Measurements from ENCODE around the gene GOLIM4.

The GOLIM4 gene

GRCh38 chr3:168090306-168091085 lies 5.2 kb downstream of the GOLIM4 start:
- no peak overlapping the region for H3K27ac Mint-ChIP-seq

GRCh38 chr3:168089179-168089771 lies 6.4 kb downstream of the GOLIM4 start:
- Mint-ChIP-seq H3K9me3 (ENCODE audit: low read depth) (no peaks in the 10 kb centered on the region), H3K36me3 (no peaks in the 10 kb centered on the region), H3K27me3 (peaks cover 32% of the 10 kb centered on the region), H3K4me1 (ENCODE audit: low read depth) (peaks cover 4% of the 10 kb centered on the region), H3K27ac (no peak overlapping the region), H3K4me3 (no peak overlapping the region)

More at GRCh38 chr3:168090306-168091085, 5.2 kb downstream of the GOLIM4 start:
- no peaks in the 10 kb centered on the region for H3K36me3 Mint-ChIP-seq
- H3K9me3 Mint-ChIP-seq (ENCODE audit: low read depth) = no peaks in the 10 kb centered on the region
- no peak overlapping the region for H3K4me3 Mint-ChIP-seq
- peaks cover 34% of the 10 kb centered on the region for H3K27me3 Mint-ChIP-seq
- H3K4me1 Mint-ChIP-seq (ENCODE audit: low read depth) = peaks cover 8% of the 10 kb centered on the region

GRCh38 chr3:168088106-168088720 lies 7.5 kb downstream of the GOLIM4 start:
- no peak overlapping the region for H3K27ac Mint-ChIP-seq
- peaks cover 3% of the 10 kb centered on the region for H3K4me1 Mint-ChIP-seq (ENCODE audit: low read depth)
- H3K27me3 Mint-ChIP-seq = peaks cover 25% of the 10 kb centered on the region
- H3K4me3 Mint-ChIP-seq = no peak overlapping the region
- no peaks in the 10 kb centered on the region for H3K9me3 Mint-ChIP-seq (ENCODE audit: low read depth)
- H3K36me3 Mint-ChIP-seq = no peaks in the 10 kb centered on the region

GRCh38 chr3:168087539-168087938 lies 8.2 kb downstream of the GOLIM4 start:
- Mint-ChIP-seq H3K27me3 (peaks cover 19% of the 10 kb centered on the region), H3K4me3 (no peak overlapping the region), H3K9me3 (ENCODE audit: low read depth) (no peaks in the 10 kb centered on the region), H3K36me3 (no peaks in the 10 kb centered on the region), H3K27ac (no peak overlapping the region), H3K4me1 (ENCODE audit: low read depth) (peaks cover 3% of the 10 kb centered on the region)

- no peak overlapping the region for H3K27ac Mint-ChIP-seq
- H3K4me1 Mint-ChIP-seq (ENCODE audit: low read depth) = peaks cover 3% of the 10 kb centered on the region
- peaks cover 13% of the 10 kb centered on the region for H3K27me3 Mint-ChIP-seq
- H3K9me3 Mint-ChIP-seq (ENCODE audit: low read depth) = no peaks in the 10 kb centered on the region
- no peak overlapping the region for H3K4me3 Mint-ChIP-seq
- no peaks in the 10 kb centered on the region for H3K36me3 Mint-ChIP-seq
These were observed 9.0 kb downstream of the GOLIM4 start for GRCh38 chr3:168086541-168087260.

- peaks cover 3% of the 10 kb centered on the region for H3K4me1 Mint-ChIP-seq (ENCODE audit: low read depth)
- H3K27me3 Mint-ChIP-seq = peaks cover 12% of the 10 kb centered on the region
- H3K36me3 Mint-ChIP-seq = no peaks in the 10 kb centered on the region
- H3K27ac Mint-ChIP-seq = no peak overlapping the region
- no peaks in the 10 kb centered on the region for H3K9me3 Mint-ChIP-seq (ENCODE audit: low read depth)
- H3K4me3 Mint-ChIP-seq = no peak overlapping the region
These were observed 10.1 kb downstream of the GOLIM4 start for GRCh38 chr3:168085491-168086119.

GRCh38 chr3:168083906-168084305 lies 11.8 kb downstream of the GOLIM4 start:
- H3K27me3 Mint-ChIP-seq = peaks cover 5% of the 10 kb centered on the region
- no peak overlapping the region for H3K4me3 Mint-ChIP-seq
- H3K4me1 Mint-ChIP-seq (ENCODE audit: low read depth) = peaks cover 3% of the 10 kb centered on the region
- H3K27ac Mint-ChIP-seq = no peak overlapping the region
- H3K36me3 Mint-ChIP-seq = no peaks in the 10 kb centered on the region
- H3K9me3 Mint-ChIP-seq (ENCODE audit: low read depth) = no peaks in the 10 kb centered on the region

- H3K9me3 Mint-ChIP-seq (ENCODE audit: low read depth) = no peaks in the 10 kb centered on the region
- no peak overlapping the region for H3K4me3 Mint-ChIP-seq
- no peaks in the 10 kb centered on the region for H3K36me3 Mint-ChIP-seq
- peaks cover 3% of the 10 kb centered on the region for H3K27me3 Mint-ChIP-seq
- H3K27ac Mint-ChIP-seq = no peak overlapping the region
- no peaks in the 10 kb centered on the region for H3K4me1 Mint-ChIP-seq (ENCODE audit: low read depth)
These were observed 13.9 kb downstream of the GOLIM4 start for GRCh38 chr3:168081856-168082255.

- Mint-ChIP-seq H3K27me3 (peaks cover 3% of the 10 kb centered on the region), H3K4me1 (ENCODE audit: low read depth) (no peaks in the 10 kb centered on the region), H3K9me3 (ENCODE audit: low read depth) (no peaks in the 10 kb centered on the region), H3K27ac (no peak overlapping the region), H3K36me3 (no peaks in the 10 kb centered on the region), H3K4me3 (no peak overlapping the region)
These were observed 14.5 kb downstream of the GOLIM4 start for GRCh38 chr3:168081171-168081771.

GRCh38 chr3:168080499-168081170 lies 15.1 kb downstream of the GOLIM4 start:
- peaks cover 3% of the 10 kb centered on the region for H3K27me3 Mint-ChIP-seq
- H3K4me3 Mint-ChIP-seq = no peak overlapping the region
- no peaks in the 10 kb centered on the region for H3K36me3 Mint-ChIP-seq

GRCh38 chr3:168080022-168080421 lies 15.7 kb downstream of the GOLIM4 start:
- Mint-ChIP-seq H3K4me3 (no peak overlapping the region), H3K27ac (no peak overlapping the region), H3K4me1 (ENCODE audit: low read depth) (no peaks in the 10 kb centered on the region), H3K36me3 (no peaks in the 10 kb centered on the region), H3K9me3 (ENCODE audit: low read depth) (no peaks in the 10 kb centered on the region), H3K27me3 (peaks cover 2% of the 10 kb centered on the region)

More at GRCh38 chr3:168080499-168081170, 15.1 kb downstream of the GOLIM4 start:
- H3K4me1 Mint-ChIP-seq (ENCODE audit: low read depth) = no peaks in the 10 kb centered on the region
- H3K9me3 Mint-ChIP-seq (ENCODE audit: low read depth) = no peaks in the 10 kb centered on the region
- no peak overlapping the region for H3K27ac Mint-ChIP-seq

- no peak overlapping the region for H3K27ac Mint-ChIP-seq
- H3K4me3 Mint-ChIP-seq = no peak overlapping the region
- H3K36me3 Mint-ChIP-seq = no peaks in the 10 kb centered on the region
- H3K4me1 Mint-ChIP-seq (ENCODE audit: low read depth) = no peaks in the 10 kb centered on the region
- no peaks in the 10 kb centered on the region for H3K9me3 Mint-ChIP-seq (ENCODE audit: low read depth)
- H3K27me3 Mint-ChIP-seq = peaks cover 2% of the 10 kb centered on the region
These were observed 18.6 kb downstream of the GOLIM4 start for GRCh38 chr3:168077091-168077490.

GRCh38 chr3:168073842-168074605 lies 21.7 kb downstream of the GOLIM4 start:
- Mint-ChIP-seq H3K4me3 (no peak overlapping the region), H3K36me3 (no peaks in the 10 kb centered on the region), H3K9me3 (ENCODE audit: low read depth) (no peaks in the 10 kb centered on the region), H3K27ac (no peak overlapping the region), H3K4me1 (ENCODE audit: low read depth) (no peaks in the 10 kb centered on the region), H3K27me3 (no peaks in the 10 kb centered on the region)

Data from activated naive CD8-positive, alpha-beta T cell (primary cell).